H9 (cell line): Measurements from ENCODE around the gene MYO15B. TPM values are rescaled to one million over a fixed set of nuclear protein-coding genes. Genes with fewer than 3 reads are reported as not detected.
A peak's percentile ranks its signal among the peaks of the same experiment; 100 is the strongest.

ENCODE experiments used
- DNase-seq: peaks from one replicate; pipeline ENCODE4 v3.0.0-alpha.2; 2017
- H2AFZ ChIP-seq: one replicate; pipeline ENCODE4 v1.6.1; 2013; ENCODE audit warnings: mild to moderate bottlenecking, low read length, control low read depth, moderate library complexity
- H2AK5ac ChIP-seq: 2 replicates; pipeline ENCODE4 v1.6.1; 2013; ENCODE audit warnings: low read length, control low read depth, mixed read lengths; ENCODE audit not compliant: insufficient read length
- H2BK120ac ChIP-seq: one replicate; pipeline ENCODE4 v1.6.1; 2013; ENCODE audit warnings: low read depth, mild to moderate bottlenecking, low read length, control low read depth, inconsistent platforms; ENCODE audit not compliant: poor library complexity, severe bottlenecking
- H2BK12ac ChIP-seq: 2 replicates; pipeline ENCODE4 v1.6.1; 2013; ENCODE audit warnings: low read length, control low read depth, mixed read lengths, low read depth; ENCODE audit not compliant: insufficient read length
- H2BK15ac ChIP-seq: 2 replicates; pipeline ENCODE4 v1.6.1; 2013; ENCODE audit warnings: low read depth, low read length, control low read depth
- H2BK20ac ChIP-seq: one replicate; pipeline ENCODE4 v1.6.1; 2013; ENCODE audit warnings: low read depth, mild to moderate bottlenecking, low read length, control low read depth, inconsistent platforms; ENCODE audit not compliant: poor library complexity, severe bottlenecking
- H2BK5ac ChIP-seq: 2 replicates; pipeline ENCODE4 v1.6.1; 2013; ENCODE audit warnings: low read length, control low read depth, mixed read lengths; ENCODE audit not compliant: insufficient read length
- H3K14ac ChIP-seq: 2 replicates; pipeline ENCODE4 v1.6.1; 2013; ENCODE audit warnings: low read length, control low read depth; ENCODE audit not compliant: insufficient read depth
- H3K18ac ChIP-seq: 2 replicates; pipeline ENCODE4 v1.6.1; 2013; ENCODE audit warnings: low read depth, mild to moderate bottlenecking, mixed read lengths, low read length, control low read depth; ENCODE audit not compliant: insufficient read length
- H3K23ac ChIP-seq: 2 replicates; pipeline ENCODE4 v1.6.1; 2013; ENCODE audit warnings: low read length, control low read depth, mixed read lengths, low read depth; ENCODE audit not compliant: insufficient read length
- H3K23me2 ChIP-seq: 2 replicates; pipeline ENCODE4 v1.6.1; 2013; ENCODE audit warnings: low read depth, mild to moderate bottlenecking, mixed read lengths, low read length, control low read depth; ENCODE audit not compliant: insufficient read length, poor library complexity, severe bottlenecking
- H3K27ac ChIP-seq: 2 replicates; pipeline ENCODE4 v1.5.1; 2013; ENCODE audit warnings: low read length, control low read depth, mixed read lengths, low read depth; ENCODE audit not compliant: insufficient read length
- H3K27me3 ChIP-seq: 2 replicates; pipeline ENCODE4 v1.6.1; 2013; ENCODE audit warnings: low read length, control low read depth, inconsistent platforms; ENCODE audit not compliant: insufficient read depth
- H3K4ac ChIP-seq: 2 replicates; pipeline ENCODE4 v1.6.1; 2013; ENCODE audit warnings: low read depth, mild to moderate bottlenecking, control low read depth, inconsistent platforms, low read length, moderate library complexity
- H3K4me1 ChIP-seq: 2 replicates; pipeline ENCODE4 v1.6.1; 2013; ENCODE audit warnings: low read length, control low read depth, inconsistent platforms; ENCODE audit not compliant: insufficient read depth
- H3K4me2 ChIP-seq: 2 replicates; pipeline ENCODE4 v1.6.1; 2013; ENCODE audit warnings: low read length, control low read depth, mixed read lengths; ENCODE audit not compliant: insufficient read length, insufficient read depth
- H3K56ac ChIP-seq: 2 replicates; pipeline ENCODE4 v1.6.1; 2013; ENCODE audit warnings: low read depth, mild to moderate bottlenecking, mixed read lengths, low read length, control low read depth; ENCODE audit not compliant: insufficient read length
- H3K79me1 ChIP-seq: 2 replicates; pipeline ENCODE4 v1.6.1; 2013; ENCODE audit warnings: low read depth, mild to moderate bottlenecking, moderate library complexity, low read length, control low read depth, inconsistent platforms; ENCODE audit not compliant: insufficient read depth, poor library complexity, severe bottlenecking
- H3K79me2 ChIP-seq: 2 replicates; pipeline ENCODE4 v1.6.1; 2013; ENCODE audit warnings: low read length, control low read depth, inconsistent platforms; ENCODE audit not compliant: insufficient read depth
- H3K9ac ChIP-seq: 2 replicates; pipeline ENCODE4 v1.6.1; 2013; ENCODE audit warnings: low read length, control low read depth, mixed read lengths; ENCODE audit not compliant: insufficient read length; ENCODE audit errors: extremely low read depth
- H3K9me3 ChIP-seq: one replicate; pipeline ENCODE4 v1.6.1; 2013; ENCODE audit warnings: low read depth, low read length, inconsistent platforms; ENCODE audit not compliant: control insufficient read depth
- H3T11ph ChIP-seq: one replicate; pipeline ENCODE4 v1.6.1; 2013; ENCODE audit warnings: mild to moderate bottlenecking, low read length, control low read depth, inconsistent platforms
- H4K20me1 ChIP-seq: one replicate; pipeline ENCODE4 v1.6.1; 2013; ENCODE audit not compliant: control insufficient read depth, insufficient read length, insufficient read depth
- H4K5ac ChIP-seq: 2 replicates; pipeline ENCODE4 v1.6.1; 2013; ENCODE audit warnings: low read depth, mild to moderate bottlenecking, mixed read lengths, low read length, control low read depth; ENCODE audit not compliant: insufficient read length
- H4K8ac ChIP-seq: replicated peaks from 2 replicates; pipeline ENCODE4 v1.6.1; 2013; ENCODE audit warnings: low read length, control low read depth, mixed read lengths, low read depth; ENCODE audit not compliant: insufficient read length
- H4K91ac ChIP-seq: 2 replicates; pipeline ENCODE4 v1.6.1; 2013; ENCODE audit warnings: low read depth, mild to moderate bottlenecking, moderate library complexity, mixed read lengths, low read length, control low read depth; ENCODE audit not compliant: insufficient read length
- H3K27ac Mint-ChIP-seq, 3 experiments: 2 replicates in 2 of 3; 3 replicates in 1 of 3; pipeline ENCODE4 v1.8.0; 2020 to 2021; ENCODE audit warnings: mixed read lengths in 3 of 3, mild to moderate bottlenecking in 1 of 3, moderate library complexity in 1 of 3
- H3K27me3 Mint-ChIP-seq: 2 replicates; pipeline ENCODE4 v1.8.0; 2021; ENCODE audit warnings: low read depth, mild to moderate bottlenecking, moderate library complexity, mixed read lengths
- H3K36me3 Mint-ChIP-seq, 3 experiments: 2 replicates in 2 of 3; 3 replicates in 1 of 3; pipeline ENCODE4 v1.8.0; 2020 to 2021; ENCODE audit warnings: low read depth in 3 of 3, mixed read lengths in 3 of 3; ENCODE audit not compliant: insufficient read depth in 1 of 3
- H3K4me1 Mint-ChIP-seq, 2 experiments: 2 replicates each; pipeline ENCODE4 v1.8.0; 2020; ENCODE audit warnings: mixed read lengths in 2 of 2
- H3K4me3 Mint-ChIP-seq, 2 experiments: 2 replicates in 1 of 2; 3 replicates in 1 of 2; pipeline ENCODE4 v1.8.0; 2020 to 2021; ENCODE audit warnings: mild to moderate bottlenecking in 2 of 2, mixed read lengths in 2 of 2, moderate library complexity in 1 of 2
- H3K9me3 Mint-ChIP-seq, 2 experiments: 2 replicates in 1 of 2; 3 replicates in 1 of 2; pipeline ENCODE4 v1.8.0; 2020; ENCODE audit warnings: mild to moderate bottlenecking in 2 of 2, mixed read lengths in 2 of 2, moderate library complexity in 1 of 2
- CTCF ChIP-seq: fragments of 200-600 bp; sonication (generic); conservative IDR thresholded peaks from 3 replicates; pipeline ENCODE4 v1.8.0; 2021; ENCODE audit warnings: antibody characterized with exemption, mild to moderate bottlenecking
- WGBS: extraction: QIAGEN DNeasy Blood & Tissue Kit; methylation state at CpG from one replicate; pipeline ENCODE4 v1.1.7; 2013; ENCODE audit warnings: missing lambda C conversion rate, low lambda C conversion rate, mixed read lengths; ENCODE audit not compliant: insufficient read length; ENCODE audit errors: extremely low coverage; 5-methylcytosine and 5-hydroxymethylcytosine counted together
- total RNA-seq: library from RNA; stranded (reverse); gene quantifications from 2 replicates; pipeline ENCODE4 v1.2.1, GENCODE V29; 2021

The MYO15B gene
- total RNA-seq, 1 experiment from 2014 or later = 41.9 TPM

- peaks cover 0 to 16% (median 4%) of the 10 kb centered on the region in 3 experiments; a peak in 3 of 7 replicates for H3K36me3 Mint-ChIP-seq
- no peaks in the 10 kb centered on the region for H3K79me2 ChIP-seq
- WGBS = no CpG with 5 or more reads among the region's 13 CpGs
These were observed 41.4 kb upstream of the MYO15B start for GRCh38 chr17:75546181-75546580.

More at GRCh38 chr17:75546181-75546580, 41.4 kb upstream of the MYO15B start:
- Histone ChIP-seq H3K9ac (no peak overlapping the region), H3K9me3 (no peaks in the 10 kb centered on the region), H2BK20ac (no peak overlapping the region), H3T11ph (no peak overlapping the region), H3K27ac (no peak overlapping the region), H4K20me1 (no peaks in the 10 kb centered on the region), H3K4me2 (no peak overlapping the region), H2AFZ (no peak overlapping the region), H3K23ac (no peak overlapping the region), H3K27me3 (no peaks in the 10 kb centered on the region), H3K14ac (no peak overlapping the region), H3K4me1 (peaks cover 4% of the 10 kb centered on the region; the same call in 1 of the 2 replicates), H3K23me2 (peaks cover 5% of the 10 kb centered on the region), H4K5ac (no peak overlapping the region), H2BK15ac (no peak overlapping the region), H2AK5ac (no peak overlapping the region), H2BK5ac (no peak overlapping the region), H3K79me1 (no peaks in the 10 kb centered on the region), H4K91ac (no peak overlapping the region), H4K8ac (no peak overlapping the region), H2BK120ac (no peak overlapping the region), H3K18ac (no peak overlapping the region), H3K56ac (no peak overlapping the region), H2BK12ac (no peak overlapping the region), H3K4ac (no peak overlapping the region)
- Mint-ChIP-seq H3K4me3 (no peak overlapping the region), H3K27me3 (no peaks in the 10 kb centered on the region), H3K4me1 (peaks cover 32 to 40% of the 10 kb centered on the region in 2 experiments), H3K27ac (0 out of 7 replicates have a peak overlapping the region, but pooled peaks of 1 of the 3 experiments have one; percentile 28), H3K9me3 (no peaks in the 10 kb centered on the region)
- no peak for DNase-seq
- no peak for TF ChIP-seq CTCF
